Gastroesophageal sphincter (tissue), 3 donors: ENCODE results near the gene HBZ.
"Not testable (repeated sequence)": the region's sequence is repeated elsewhere in the genome, so short reads cannot be mapped to it uniquely, and the experiment has no call there.

ENCODE experiments used
- CTCF ChIP-seq, 4 experiments: fragments of 200-600 bp in 2 of 4; fragments of 450-650 bp in 2 of 4; sonication (generic) in 1 of 4; IDR thresholded peaks; one replicate each; pipeline ENCODE4 v1.5.1; 2017 to 2019; ENCODE audit warnings: antibody characterized with exemption in 4 of 4, mild to moderate bottlenecking in 2 of 4, moderate library complexity in 2 of 4
- EP300 ChIP-seq: sonication (generic); formaldehyde crosslinking; IDR thresholded peaks from one replicate; pipeline ENCODE4 v1.6.1; 2017; ENCODE audit warnings: antibody characterized with exemption, mild to moderate bottlenecking

- not testable (repeated sequence) for TF ChIP-seq EP300; CTCF (IDR thresholded peaks at IDR 0.05)
Observed at GRCh38 chr16:176477-177382, 24.3 kb downstream of the HBZ start, which contains the start of gene HBA1.
